Transverse colon (tissue), 4 donors: ENCODE results near the gene TCEAL4. TPM values are rescaled to one million over a fixed set of nuclear protein-coding genes. Genes with fewer than 3 reads are reported as not detected.
A peak's percentile ranks its signal among the peaks of the same experiment; 100 is the strongest.

ENCODE experiments used
- DNase-seq: peaks from one replicate; pipeline ENCODE4 v3.0.0-alpha.2; 2019
- H3K27ac ChIP-seq, 4 donors: fragments of 200-600 bp; sonication (generic); 2 replicates each; pipeline ENCODE4 v1.5.1; 2016 to 2018; ENCODE audit warnings: inconsistent platforms in 4 of 4
- H3K27me3 ChIP-seq: fragments of 200-600 bp; sonication (generic); 2 replicates; pipeline ENCODE4 v1.5.1; 2017; ENCODE audit warnings: inconsistent platforms
- H3K36me3 ChIP-seq, 4 donors: fragments of 200-600 bp; sonication (generic); 2 replicates each; pipeline ENCODE4 v1.5.1; 2017 to 2019; ENCODE audit warnings: inconsistent platforms in 4 of 4
- H3K4me1 ChIP-seq, 4 donors: fragments of 200-600 bp; sonication (generic); 2 replicates each; pipeline ENCODE4 v1.5.1; 2017 to 2020; ENCODE audit warnings: inconsistent platforms in 4 of 4
- H3K4me3 ChIP-seq, 4 donors: fragments of 200-600 bp; sonication (generic); 1 replicate in 1 of 4; 2 replicates in 3 of 4; pipeline versions ENCODE4 v1.5.1 to v1.6.1; 2017 to 2019; ENCODE audit warnings: inconsistent platforms in 4 of 4
- H3K9me3 ChIP-seq, 2 donors: fragments of 200-600 bp; sonication (generic); 2 replicates each; pipeline ENCODE4 v1.5.1; 2017 to 2019; ENCODE audit warnings: inconsistent platforms in 2 of 2
- EP300 ChIP-seq: sonication (generic); formaldehyde crosslinking; IDR thresholded peaks from one replicate; pipeline ENCODE4 v1.6.1; 2017; ENCODE audit warnings: antibody characterized with exemption, low read depth
- POLR2A ChIP-seq: fragments of 450-650 bp; IDR thresholded peaks from one replicate; pipeline ENCODE4 v1.6.1; 2016; ENCODE audit warnings: antibody characterized with exemption, mild to moderate bottlenecking, moderate library complexity
- POLR2AphosphoS5 ChIP-seq, 3 donors: sonication (generic); formaldehyde crosslinking; IDR thresholded peaks; one replicate each; pipeline ENCODE4 v1.6.1; 2016; ENCODE audit warnings: antibody characterized with exemption in 3 of 3
- WGBS, 2 donors: methylation state at CpG; one replicate each; pipeline ENCODE4 v1.1.5; 2018; ENCODE audit warnings: low coverage in 1 of 2; 5-methylcytosine and 5-hydroxymethylcytosine counted together
- in situ Hi-C, 4 donors: fragments of 200-750 bp; cut with MboI; loops; one replicate each; pipeline versions ENCODE4 v1.15.0 to v1.15.1; 2017; ENCODE audit warnings: low sequenced_read_pairs in 3 of 4, low pct_ligation_motif_present in 1 of 4, low pct_unique_long_range_greater_than_20kb in 1 of 4
- intact Hi-C: fragments of 100-400 bp; cut with DNase I; formaldehyde crosslinking; loops from one replicate; pipeline ENCODE4 v1.15.1; 2023; ENCODE audit warnings: low total_unique reads
- total RNA-seq, 4 donors: library from RNA; depleted of rRNA; stranded (reverse); fragments of >200 nt; gene quantifications; one replicate each; pipeline ENCODE4 v1.1.0, GENCODE V29; 2016
- TF ChIP-seq, protein P1 (sequence below), 5 experiments: fragments of 200-600 bp in 3 of 5; fragments of 450-650 bp in 2 of 5; sonication (generic) in 3 of 5; IDR thresholded peaks; 1 replicate in 2 of 5; 2 replicates in 3 of 5; pipeline ENCODE4 v1.5.1; 2016 to 2017; ENCODE audit warnings: antibody characterized with exemption in 5 of 5, inconsistent platforms in 3 of 5, mild to moderate bottlenecking in 2 of 5, moderate library complexity in 1 of 5

TCEAL4 gene
- total RNA-seq, 4 donors from 2014 or later, result 25.5 to 118 (median 55.6) TPM

DNA sequence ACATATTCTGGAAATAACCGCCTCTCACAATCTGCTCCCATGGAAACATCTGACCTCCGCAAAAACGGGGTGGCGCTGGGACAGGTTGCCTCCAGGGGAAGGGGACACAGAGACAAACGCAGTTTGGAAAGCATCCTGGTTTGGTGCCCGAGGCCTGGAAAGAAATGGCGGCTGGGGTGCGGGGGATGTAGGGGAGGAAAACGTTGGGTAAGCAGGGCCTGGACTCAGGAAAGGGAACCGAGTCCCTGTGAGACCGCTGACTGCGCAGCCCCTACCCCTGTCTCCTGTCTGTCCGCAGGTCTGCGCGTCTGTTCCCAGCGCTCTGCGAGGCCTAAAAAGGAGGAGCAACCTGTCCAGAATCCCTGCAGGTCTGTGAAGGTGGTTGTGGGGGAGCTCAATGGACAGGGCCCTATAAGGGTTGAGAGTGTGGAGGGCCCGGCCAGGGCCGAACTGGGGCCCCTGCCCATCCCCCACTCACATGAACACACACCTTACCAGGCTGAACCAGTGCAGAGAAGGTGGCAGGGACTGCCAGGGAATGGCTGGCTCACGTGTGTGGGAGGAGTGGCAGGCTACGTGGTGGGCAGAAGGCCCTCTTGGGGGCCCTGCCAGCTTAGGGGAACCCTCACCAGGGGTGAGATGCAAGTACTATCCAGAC, 23.1 kb downstream of the TCEAL4 start:
- Histone ChIP-seq H3K4me3 (peak overlapping the region; percentile 50 to 77 (median 54)), H3K9me3 (no peaks in the 10 kb centered on the region), H3K4me1 (no peaks in the 10 kb centered on the region), H3K27ac (peak overlapping the region; percentile 81 to 88 (median 86)), H3K36me3 (no peaks in the 10 kb centered on the region), H3K27me3 (no peaks in the 10 kb centered on the region)
- DNase-seq, result no peak
- TF ChIP-seq EP300, result no peak
- no peak for TF ChIP-seq POLR2AphosphoS5 (IDR thresholded peaks at IDR 0.05)
- TF ChIP-seq, protein P1, sequence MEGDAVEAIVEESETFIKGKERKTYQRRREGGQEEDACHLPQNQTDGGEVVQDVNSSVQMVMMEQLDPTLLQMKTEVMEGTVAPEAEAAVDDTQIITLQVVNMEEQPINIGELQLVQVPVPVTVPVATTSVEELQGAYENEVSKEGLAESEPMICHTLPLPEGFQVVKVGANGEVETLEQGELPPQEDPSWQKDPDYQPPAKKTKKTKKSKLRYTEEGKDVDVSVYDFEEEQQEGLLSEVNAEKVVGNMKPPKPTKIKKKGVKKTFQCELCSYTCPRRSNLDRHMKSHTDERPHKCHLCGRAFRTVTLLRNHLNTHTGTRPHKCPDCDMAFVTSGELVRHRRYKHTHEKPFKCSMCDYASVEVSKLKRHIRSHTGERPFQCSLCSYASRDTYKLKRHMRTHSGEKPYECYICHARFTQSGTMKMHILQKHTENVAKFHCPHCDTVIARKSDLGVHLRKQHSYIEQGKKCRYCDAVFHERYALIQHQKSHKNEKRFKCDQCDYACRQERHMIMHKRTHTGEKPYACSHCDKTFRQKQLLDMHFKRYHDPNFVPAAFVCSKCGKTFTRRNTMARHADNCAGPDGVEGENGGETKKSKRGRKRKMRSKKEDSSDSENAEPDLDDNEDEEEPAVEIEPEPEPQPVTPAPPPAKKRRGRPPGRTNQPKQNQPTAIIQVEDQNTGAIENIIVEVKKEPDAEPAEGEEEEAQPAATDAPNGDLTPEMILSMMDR (IDR thresholded peaks at IDR 0.05), result no peak
- no peak for TF ChIP-seq POLR2A
- intact Hi-C loops (no loop called here), in situ Hi-C loops (no loop called here)
- WGBS, 2 donors, result 40% methylated on average over 21 of the region's 21 CpGs; no CpG with 5 or more reads in 1 of the 2 donors

DNA sequence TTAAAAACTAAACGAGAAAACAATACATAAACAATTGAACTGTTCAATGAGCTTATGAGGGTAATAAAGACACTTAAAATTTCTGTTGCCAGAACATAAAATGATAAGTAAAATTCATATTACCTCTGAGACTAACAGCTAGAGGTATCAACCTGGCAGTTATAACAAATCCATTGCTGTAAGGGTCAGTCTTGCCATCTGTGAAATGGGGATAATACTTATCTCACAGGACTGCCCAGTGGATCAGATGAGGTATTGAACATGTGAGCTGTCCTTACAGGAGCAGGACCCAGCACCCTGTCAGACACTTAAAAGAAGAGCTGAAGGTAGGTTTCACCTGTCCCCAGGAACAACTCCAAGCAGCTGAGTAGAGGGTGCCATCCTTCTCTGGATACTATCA, 25.0 kb downstream of the TCEAL4 start:
- DNase-seq, result no peak
- intact Hi-C loops, result no loop called here
- 56% methylated on average over 1 of the region's 1 CpG; no CpG with 5 or more reads in 1 of the 2 donors for WGBS, 2 donors

DNA sequence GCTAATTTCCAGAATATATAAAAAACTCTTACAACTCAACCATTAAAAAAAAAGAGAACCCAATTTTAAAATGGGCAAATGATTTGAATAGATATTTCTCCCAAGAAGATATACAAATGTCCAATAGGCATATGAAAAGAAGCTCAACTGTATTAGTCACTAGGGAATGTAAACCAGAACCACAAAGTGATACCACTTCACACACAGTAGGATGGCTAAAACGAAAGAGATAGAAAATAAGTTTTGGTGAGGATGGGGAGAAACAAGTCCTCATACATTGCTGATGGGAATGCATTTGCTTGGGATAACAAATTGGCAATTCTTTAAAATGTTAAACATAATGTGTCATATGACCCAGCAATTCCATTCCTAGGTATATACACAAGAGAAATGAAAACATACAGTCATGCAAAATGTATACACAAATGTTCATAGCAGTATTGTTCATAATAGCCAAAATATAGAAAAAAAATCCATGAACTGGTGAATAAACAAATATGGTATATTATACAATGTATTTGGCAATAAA, 28.1 kb downstream of the TCEAL4 start:
- no peaks in the 10 kb centered on the region for H3K36me3 ChIP-seq
- intact Hi-C loops, result no loop called here

More for the DNA sequence above, 25.0 kb downstream of the TCEAL4 start:
- Histone ChIP-seq H3K4me3 (no peak overlapping the region), H3K4me1 (no peaks in the 10 kb centered on the region), H3K27ac (no peak overlapping the region), H3K9me3 (no peaks in the 10 kb centered on the region), H3K27me3 (no peaks in the 10 kb centered on the region), H3K36me3 (no peaks in the 10 kb centered on the region)
- TF ChIP-seq, protein P1 (IDR thresholded peaks at IDR 0.05), result no peak
- TF ChIP-seq EP300 (no peak), POLR2A (no peak), POLR2AphosphoS5 (IDR thresholded peaks at IDR 0.05) (no peak)
- in situ Hi-C loops, result no loop called here

DNA sequence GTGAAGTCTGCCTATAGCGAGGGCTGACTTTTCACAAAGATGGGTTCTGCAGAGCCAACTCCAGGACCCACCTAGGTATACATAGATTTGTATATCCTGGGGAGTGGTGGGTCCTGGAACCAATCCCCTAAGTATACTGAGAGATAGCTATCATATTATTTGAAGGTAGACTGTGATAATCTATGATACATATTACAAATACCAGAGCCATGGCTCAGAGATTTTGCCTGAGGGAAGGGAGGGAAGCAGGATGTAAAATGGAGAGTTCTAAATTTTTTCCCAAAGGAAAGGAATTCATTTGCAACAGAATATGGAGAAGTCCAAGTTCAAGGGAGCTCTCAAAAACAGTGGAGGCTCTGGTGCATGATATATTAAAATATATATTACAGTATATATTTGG, 29.7 kb downstream of the TCEAL4 start:
- 65% methylated on average over 1 of the region's 1 CpG; no CpG with 5 or more reads in 1 of the 2 donors for WGBS, 2 donors
- in situ Hi-C loops, result no loop called here

More for the DNA sequence above, 28.1 kb downstream of the TCEAL4 start:
- H3K4me1 ChIP-seq, result no peaks in the 10 kb centered on the region
- no peak overlapping the region for H3K4me3 ChIP-seq
- in situ Hi-C loops, result no loop called here
- 51 to 71% methylated on average over 1 of the region's 1 CpG for WGBS, 2 donors
- TF ChIP-seq POLR2A (no peak), EP300 (no peak), POLR2AphosphoS5 (IDR thresholded peaks at IDR 0.05) (no peak)
- TF ChIP-seq, protein P1 (IDR thresholded peaks at IDR 0.05), result no peak
- no peak for DNase-seq
- no peak overlapping the region for H3K27ac ChIP-seq
- no peaks in the 10 kb centered on the region for H3K27me3 ChIP-seq
- no peaks in the 10 kb centered on the region for H3K9me3 ChIP-seq

More for the DNA sequence above, 29.7 kb downstream of the TCEAL4 start:
- Histone ChIP-seq H3K36me3 (no peaks in the 10 kb centered on the region), H3K9me3 (no peaks in the 10 kb centered on the region), H3K27ac (no peak overlapping the region), H3K27me3 (no peaks in the 10 kb centered on the region), H3K4me1 (no peaks in the 10 kb centered on the region), H3K4me3 (no peak overlapping the region)
- no peak for DNase-seq
- intact Hi-C loops, result loop anchor here (1.0 kb wide), 2 partner anchors 19 to 24 kb away; no protein-coding TSS in a partner anchor
- TF ChIP-seq, protein P1 (IDR thresholded peaks at IDR 0.05), result no peak
- no peak for TF ChIP-seq POLR2A
- no peak for TF ChIP-seq EP300
- TF ChIP-seq POLR2AphosphoS5 (IDR thresholded peaks at IDR 0.05), result no peak
